GM21576 (cell line): Measurements from ENCODE around the gene PCK1.

Experiments
- ATAC-seq: cut with Tn5 transposase; IDR thresholded peaks from one replicate; pipeline ENCODE4 v1.9.1; 2021; ENCODE audit warnings: mild to moderate bottlenecking, moderate library complexity; ENCODE audit not compliant: unreplicated experiment

PCK1 gene

GRCh38 chr20:57559658-57560553, 1.0 kb upstream of the PCK1 start:
- no peak for ATAC-seq

- no peak for ATAC-seq
These were observed 708 bp downstream of the PCK1 start for GRCh38 chr20:57561356-57562279.

DNA sequence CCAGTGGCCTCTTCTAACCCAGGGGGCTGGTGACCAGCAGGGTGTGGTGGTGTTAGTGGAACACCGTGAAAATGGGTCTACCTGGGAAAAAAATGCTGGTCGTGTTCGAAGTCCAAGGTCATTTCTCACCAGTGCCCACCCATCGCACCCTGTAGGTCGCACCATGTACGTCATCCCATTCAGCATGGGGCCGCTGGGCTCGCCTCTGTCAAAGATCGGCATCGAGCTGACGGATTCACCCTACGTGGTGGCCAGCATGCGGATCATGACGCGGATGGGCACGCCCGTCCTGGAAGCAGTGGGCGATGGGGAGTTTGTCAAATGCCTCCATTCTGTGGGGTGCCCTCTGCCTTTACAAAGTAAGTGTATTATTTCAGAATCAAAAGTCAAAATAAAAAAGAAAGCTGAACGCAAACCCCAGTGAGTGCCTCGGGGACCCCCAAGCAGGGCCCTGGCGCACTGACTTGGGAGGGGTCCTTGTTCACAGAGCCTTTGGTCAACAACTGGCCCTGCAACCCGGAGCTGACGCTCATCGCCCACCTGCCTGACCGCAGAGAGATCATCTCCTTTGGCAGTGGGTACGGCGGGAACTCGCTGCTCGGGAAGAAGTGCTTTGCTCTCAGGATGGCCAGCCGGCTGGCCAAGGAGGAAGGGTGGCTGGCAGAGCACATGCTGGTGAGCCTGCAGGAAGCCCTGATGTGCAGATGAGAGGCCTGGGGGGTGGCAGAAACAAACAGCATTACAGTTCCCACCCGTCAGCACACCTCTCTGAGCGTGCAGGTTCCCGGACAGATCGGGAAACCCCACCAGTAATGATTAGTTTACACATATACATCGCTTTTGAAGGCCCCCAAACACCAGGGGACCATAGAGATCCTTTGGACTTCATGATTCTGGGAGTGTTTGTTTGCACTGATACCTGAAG, 1.9 kb downstream of the PCK1 start:
- ATAC-seq = no peak

DNA sequence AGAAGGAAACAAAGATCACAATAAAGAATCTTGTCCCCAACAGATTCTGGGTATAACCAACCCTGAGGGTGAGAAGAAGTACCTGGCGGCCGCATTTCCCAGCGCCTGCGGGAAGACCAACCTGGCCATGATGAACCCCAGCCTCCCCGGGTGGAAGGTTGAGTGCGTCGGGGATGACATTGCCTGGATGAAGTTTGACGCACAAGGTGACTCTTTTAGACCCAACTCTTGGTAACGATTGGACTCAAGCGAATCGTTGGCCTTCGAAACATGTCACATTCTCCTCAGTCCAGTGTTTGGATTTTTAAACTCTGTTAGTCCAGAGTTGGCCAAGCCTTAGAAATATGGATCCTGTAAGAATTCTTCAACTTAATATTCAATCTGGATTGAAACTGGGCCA, 2.6 kb downstream of the PCK1 start:
- ATAC-seq = no peak

DNA sequence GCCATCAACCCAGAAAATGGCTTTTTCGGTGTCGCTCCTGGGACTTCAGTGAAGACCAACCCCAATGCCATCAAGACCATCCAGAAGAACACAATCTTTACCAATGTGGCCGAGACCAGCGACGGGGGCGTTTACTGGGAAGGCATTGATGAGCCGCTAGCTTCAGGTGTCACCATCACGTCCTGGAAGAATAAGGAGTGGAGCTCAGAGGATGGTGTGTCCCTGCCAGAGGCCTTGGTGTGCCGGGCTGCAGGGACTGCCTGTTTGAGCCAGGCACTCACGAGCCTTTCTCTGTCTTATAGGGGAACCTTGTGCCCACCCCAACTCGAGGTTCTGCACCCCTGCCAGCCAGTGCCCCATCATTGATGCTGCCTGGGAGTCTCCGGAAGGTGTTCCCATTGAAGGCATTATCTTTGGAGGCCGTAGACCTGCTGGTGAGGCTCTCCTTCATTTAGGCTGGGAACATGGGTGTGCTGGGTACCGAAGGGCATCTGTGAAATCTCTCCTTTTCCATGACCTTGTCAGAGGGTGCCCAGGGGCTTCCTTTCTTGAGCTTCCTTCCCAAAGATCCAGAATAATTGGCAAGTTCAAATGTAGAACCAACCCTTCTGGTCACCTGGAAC, 3.4 kb downstream of the PCK1 start:
- ATAC-seq = no peak

DNA sequence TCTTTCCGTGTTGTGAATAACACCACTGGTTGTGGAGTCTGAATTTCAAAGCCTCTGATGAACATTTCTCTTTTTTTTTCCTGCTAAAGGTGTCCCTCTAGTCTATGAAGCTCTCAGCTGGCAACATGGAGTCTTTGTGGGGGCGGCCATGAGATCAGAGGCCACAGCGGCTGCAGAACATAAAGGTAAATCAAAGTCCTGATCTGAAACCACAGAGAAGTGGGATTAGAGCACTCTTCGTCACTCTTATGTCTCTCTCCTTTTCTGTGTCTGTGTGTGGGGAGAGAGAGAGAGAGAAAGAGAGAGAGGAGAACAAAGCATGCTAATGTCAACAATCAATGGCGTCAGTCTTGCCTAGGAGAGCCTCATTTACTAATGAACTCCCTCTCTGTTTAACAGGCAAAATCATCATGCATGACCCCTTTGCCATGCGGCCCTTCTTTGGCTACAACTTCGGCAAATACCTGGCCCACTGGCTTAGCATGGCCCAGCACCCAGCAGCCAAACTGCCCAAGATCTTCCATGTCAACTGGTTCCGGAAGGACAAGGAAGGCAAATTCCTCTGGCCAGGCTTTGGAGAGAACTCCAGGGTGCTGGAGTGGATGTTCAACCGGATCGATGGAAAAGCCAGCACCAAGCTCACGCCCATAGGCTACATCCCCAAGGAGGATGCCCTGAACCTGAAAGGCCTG, 4.2 kb downstream of the PCK1 start:
- no peak for ATAC-seq

DNA sequence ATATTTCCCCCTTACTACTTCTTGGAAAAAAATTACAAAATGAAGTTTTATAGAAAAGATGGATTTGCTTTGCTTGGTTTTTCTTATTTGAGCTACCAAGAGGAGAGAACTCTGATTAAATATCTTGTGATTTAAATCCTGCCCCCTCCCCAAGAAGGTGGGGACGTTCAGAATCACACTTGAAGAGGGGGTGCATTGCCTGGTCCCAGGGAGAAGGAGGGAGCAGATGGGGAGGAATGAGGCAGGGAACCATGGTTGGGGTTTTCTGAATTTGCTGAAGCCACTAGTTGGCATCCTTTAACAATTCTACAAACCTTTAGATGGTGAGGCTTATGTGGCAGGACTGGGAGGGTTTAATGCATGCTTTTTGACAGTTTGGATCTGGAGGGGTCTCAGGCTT, 5.5 kb downstream of the PCK1 start:
- no peak for ATAC-seq

DNA sequence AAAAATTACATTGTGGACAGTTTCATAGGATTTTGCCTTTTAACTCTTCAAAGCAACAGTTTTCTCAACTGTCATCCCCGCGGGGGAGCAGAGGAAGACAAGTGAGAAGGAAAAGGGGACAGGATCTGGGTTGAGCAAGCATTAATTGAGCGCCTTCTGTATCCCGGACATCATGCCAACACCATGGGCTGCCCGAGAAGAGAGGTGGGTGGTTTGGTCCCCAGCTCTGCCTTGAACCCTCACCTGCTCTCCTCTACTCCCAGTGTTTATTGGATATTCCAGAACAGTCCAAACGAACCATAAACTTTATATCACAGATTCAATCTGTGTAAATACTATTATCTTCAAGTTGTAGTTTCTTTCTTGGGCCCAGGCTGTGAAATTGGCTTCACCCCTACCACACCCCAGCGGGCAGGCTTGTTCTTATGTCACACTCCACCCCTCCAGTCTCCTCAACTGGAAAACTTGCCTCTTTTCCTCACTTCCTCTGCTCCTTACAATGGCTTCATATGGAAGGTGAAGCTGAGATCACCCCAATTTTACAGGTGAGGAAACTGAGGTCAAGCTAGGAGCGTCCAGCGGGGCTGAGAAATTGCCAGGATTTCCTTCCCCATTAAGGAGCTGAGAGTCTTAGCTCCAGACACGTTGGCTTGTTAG, 6.0 kb downstream of the PCK1 start:
- ATAC-seq = no peak

DNA sequence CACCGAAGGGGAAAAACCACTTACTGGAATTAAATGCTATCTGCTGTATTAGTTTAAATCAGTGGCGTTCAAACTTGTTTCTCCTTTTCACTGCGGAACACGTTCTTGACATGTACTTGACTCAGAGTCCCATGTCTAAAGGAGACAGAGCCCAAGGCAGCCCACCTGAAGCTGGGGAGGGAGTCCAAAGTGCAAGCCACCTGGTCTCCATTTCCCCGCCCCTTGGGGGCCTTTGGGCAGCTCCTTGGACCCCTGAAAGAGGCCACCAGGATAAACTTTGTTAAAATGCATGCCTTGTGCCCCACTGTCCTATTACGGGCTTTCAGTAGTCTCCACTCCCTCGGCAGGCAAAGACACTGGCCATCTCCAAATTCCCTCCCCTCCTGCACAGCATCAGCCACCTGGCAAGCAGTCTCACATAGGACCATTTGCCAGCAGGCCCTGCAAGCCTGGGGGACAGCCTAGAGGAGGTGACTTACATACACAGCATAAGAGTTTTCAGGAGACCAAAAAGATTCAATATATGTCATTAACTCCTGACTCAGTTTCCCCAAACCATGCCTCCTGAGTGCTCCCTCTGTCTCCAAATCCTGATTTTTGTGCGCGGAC, 6.7 kb downstream of the PCK1 start:
- ATAC-seq = no peak

DNA sequence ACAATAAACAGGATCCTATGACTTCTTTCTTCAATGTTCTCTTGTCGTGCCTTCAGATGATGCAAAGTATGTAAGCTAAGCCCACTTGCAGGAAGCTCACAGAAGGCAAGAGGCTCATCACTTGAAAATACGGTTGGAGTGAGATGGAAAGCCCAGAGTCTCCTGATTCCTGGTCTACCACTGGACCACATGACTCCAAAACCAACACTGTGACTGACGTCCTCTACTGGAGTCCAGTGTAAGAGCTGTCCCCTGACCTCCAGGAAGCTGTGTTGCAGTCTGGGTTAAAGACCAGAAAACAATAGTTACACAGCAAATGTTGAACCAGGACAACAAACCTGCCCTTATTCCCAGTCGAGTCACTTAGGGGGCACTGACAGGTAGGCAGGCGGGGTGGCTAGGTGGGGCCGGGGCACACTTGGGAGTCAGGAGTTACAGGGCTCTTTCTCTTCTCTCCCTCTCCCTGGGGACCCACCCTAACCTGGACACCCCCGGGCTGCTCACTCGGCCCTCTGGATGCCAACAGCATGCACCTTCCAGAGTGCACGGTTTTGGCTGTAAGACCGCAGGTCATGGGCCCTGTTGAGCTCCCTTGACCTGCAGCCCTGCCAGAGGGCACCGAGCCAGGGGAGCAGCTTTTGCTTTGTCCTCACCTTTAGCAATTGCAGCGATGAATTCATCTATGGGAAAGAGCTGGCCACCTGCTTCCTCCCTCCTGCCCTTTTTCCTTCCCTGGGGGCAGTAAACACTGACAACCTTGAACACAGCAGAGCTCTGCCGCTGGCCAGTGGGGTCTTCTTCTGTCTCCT, 7.4 kb downstream of the PCK1 start:
- no peak for ATAC-seq

GRCh38 chr20:57568960-57569359, 8.1 kb downstream of the PCK1 start:
- no peak for ATAC-seq

DNA sequence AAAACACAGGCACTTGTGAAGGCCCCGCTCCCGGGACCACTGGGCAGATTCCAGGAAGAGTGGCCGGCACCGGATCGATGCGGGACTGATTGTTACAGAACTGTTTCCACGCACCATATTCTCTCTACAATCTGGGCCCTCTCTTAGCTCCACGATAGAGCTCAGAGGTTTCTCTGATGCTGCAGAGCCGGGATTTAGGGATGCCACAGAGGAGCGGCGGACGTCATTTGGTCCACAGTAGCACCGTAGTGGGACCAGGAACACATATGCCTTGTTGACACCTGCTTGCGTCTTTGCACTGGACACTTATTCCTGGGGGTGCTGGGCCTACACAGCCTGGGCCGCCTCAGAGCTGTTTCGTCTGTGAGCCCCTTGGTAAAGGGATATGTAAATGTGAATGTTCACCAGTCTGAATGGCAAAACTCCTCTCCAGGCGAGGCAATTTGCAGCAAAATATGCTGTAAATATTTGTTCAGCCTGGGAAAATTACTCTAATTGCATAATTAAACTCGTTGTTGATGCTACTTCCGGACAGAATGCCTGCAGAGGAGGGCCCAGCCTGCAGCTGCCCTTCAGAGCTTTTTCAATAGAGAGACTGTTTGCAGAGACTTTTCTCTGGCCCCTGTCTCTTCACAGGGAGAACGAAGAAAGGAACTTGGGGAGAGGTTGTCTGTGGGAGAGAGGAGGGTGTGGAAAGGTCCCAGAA, 9.4 kb downstream of the PCK1 start:
- ATAC-seq = no peak

DNA sequence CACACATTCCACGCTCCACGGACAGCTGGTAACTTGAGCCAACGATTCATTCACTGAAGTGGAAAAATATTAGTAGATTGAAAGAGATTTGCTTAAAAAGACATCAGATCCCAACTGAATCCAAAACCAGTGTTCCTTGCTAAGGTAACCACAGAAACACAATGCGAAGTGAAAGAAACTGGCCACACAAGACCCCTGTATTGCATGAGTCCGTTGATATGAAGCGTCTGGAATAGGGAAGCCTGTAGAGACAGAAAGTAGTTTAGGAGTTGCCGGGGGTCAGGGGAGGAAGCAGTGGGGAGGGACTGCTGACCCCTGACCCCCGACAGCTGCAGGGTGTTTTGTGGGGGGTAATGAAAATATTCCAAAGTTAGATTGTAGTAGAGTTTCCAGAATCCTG, 10.0 kb downstream of the PCK1 start:
- no peak for ATAC-seq

DNA sequence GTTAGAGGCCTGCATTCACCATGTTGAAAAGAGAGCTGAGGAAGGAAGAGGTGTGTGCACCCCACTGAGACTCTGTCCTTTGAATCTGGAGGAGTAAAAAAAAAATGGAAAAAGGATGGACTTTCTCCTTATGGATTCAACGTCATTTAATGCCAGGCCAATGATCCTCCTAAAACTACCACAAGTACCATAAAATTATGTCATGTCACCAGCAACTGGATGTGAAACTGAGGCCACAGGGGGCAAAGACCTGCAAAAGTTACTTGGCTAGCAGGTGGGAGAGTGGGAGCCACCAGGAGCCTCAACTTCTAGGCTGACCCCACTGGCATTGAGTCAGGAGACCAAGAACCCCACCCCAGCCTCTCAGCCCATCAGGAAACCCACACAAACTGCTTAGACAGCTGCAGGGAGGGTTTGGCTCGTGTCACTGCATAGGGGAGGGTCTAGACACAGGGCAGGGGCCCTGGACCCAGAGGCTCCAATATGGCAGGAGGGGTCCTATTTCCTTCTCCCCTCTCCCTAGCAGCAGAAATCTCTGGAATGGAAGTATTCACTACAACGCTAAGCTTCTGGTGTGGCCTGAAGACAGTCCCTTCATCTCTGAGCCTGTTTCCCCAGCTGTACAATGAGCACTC, 11.0 kb downstream of the PCK1 start:
- no peak for ATAC-seq

- no peak for ATAC-seq
These were observed 12.3 kb downstream of the PCK1 start for GRCh38 chr20:57573242-57573641.

DNA sequence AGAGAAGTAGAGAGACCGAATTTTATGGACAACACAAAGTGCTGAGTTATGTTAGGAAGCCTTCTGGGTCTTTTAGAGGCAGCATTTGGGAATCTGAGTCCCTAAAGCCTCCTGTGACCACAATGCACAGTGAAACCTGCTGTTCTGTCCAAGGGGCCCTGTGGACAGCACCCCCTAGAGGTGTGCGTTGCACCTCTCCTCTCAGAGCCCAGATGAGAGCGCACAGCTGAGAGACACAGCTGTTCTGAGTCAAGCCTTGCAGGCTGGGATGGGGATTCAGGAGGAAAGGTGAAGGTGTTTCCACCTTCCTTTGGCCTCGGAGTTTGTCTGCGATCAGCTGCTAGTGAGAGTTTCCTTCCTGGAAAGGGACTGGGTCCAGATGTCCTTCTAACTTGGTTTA, 13.0 kb downstream of the PCK1 start:
- no peak for ATAC-seq

DNA sequence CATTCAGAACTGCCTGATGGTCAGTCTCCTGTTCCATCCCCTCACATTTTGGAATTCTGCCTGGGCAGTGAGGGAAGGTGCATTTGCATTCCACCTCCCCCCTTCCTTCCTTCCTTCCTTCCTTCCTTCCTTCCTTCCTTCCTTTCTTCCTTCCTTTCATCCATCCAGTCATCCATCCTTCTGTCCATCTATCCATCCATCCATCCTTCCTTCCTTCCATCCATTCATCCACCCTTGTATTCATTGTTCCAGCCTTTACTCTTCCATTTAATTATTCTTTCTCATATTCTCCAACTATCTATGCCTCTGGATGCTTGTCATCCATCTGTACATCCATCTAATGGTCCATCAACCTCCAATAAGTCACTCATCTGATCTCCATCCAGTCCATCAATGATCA, 14.0 kb downstream of the PCK1 start:
- ATAC-seq = no peak
